ENCODE results near the gene DNAJC13.

GRCh38 chr3:132542577-132542976 is 125.3 kb downstream of the DNAJC13 start:
- TF ChIP-seq, protein P1, sequence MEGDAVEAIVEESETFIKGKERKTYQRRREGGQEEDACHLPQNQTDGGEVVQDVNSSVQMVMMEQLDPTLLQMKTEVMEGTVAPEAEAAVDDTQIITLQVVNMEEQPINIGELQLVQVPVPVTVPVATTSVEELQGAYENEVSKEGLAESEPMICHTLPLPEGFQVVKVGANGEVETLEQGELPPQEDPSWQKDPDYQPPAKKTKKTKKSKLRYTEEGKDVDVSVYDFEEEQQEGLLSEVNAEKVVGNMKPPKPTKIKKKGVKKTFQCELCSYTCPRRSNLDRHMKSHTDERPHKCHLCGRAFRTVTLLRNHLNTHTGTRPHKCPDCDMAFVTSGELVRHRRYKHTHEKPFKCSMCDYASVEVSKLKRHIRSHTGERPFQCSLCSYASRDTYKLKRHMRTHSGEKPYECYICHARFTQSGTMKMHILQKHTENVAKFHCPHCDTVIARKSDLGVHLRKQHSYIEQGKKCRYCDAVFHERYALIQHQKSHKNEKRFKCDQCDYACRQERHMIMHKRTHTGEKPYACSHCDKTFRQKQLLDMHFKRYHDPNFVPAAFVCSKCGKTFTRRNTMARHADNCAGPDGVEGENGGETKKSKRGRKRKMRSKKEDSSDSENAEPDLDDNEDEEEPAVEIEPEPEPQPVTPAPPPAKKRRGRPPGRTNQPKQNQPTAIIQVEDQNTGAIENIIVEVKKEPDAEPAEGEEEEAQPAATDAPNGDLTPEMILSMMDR (IDR thresholded peaks at IDR 0.05), result no peak
- TF ChIP-seq POLR2A (IDR thresholded peaks at IDR 0.05), result no peak

Measured in suprapubic skin (tissue), 3 donors.